ENCODE measurements around the gene RBM17. TPM values are rescaled to one million over a fixed set of nuclear protein-coding genes. Genes with fewer than 3 reads are reported as not detected.

Gene RBM17
- total and polyA plus RNA-seq, 4 donors = 16.5 to 44.8 (median 34.1) TPM

- TF ChIP-seq NR2F2 (IDR thresholded peaks at IDR 0.05) (no peak), JUND (IDR thresholded peaks at IDR 0.05) (no peak), MAX (IDR thresholded peaks at IDR 0.05) (no peak), HNF4G (IDR thresholded peaks at IDR 0.05) (no peak), GABPA (IDR thresholded peaks at IDR 0.05 in 1 of 2, conservative IDR thresholded peaks at IDR 0.05 in 1 of 2) (no peak), ATF3 (IDR thresholded peaks at IDR 0.05) (no peak), YY1 (IDR thresholded peaks at IDR 0.05) (no peak), RAD21 (IDR thresholded peaks at IDR 0.05) (no peak), FOXA2 (IDR thresholded peaks at IDR 0.05) (no peak), FOXA1 (IDR thresholded peaks at IDR 0.05) (no peak), HNF4A (conservative IDR thresholded peaks at IDR 0.05) (no peak), EGR1 (IDR thresholded peaks at IDR 0.05; ENCODE audit: low read depth in 2 of 2) (no peak), SP1 (IDR thresholded peaks at IDR 0.05) (no peak)
- TF ChIP-seq, protein P1, sequence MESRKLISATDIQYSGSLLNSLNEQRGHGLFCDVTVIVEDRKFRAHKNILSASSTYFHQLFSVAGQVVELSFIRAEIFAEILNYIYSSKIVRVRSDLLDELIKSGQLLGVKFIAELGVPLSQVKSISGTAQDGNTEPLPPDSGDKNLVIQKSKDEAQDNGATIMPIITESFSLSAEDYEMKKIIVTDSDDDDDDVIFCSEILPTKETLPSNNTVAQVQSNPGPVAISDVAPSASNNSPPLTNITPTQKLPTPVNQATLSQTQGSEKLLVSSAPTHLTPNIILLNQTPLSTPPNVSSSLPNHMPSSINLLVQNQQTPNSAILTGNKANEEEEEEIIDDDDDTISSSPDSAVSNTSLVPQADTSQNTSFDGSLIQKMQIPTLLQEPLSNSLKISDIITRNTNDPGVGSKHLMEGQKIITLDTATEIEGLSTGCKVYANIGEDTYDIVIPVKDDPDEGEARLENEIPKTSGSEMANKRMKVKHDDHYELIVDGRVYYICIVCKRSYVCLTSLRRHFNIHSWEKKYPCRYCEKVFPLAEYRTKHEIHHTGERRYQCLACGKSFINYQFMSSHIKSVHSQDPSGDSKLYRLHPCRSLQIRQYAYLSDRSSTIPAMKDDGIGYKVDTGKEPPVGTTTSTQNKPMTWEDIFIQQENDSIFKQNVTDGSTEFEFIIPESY (IDR thresholded peaks at IDR 0.05) = no peak
- TF ChIP-seq, protein P2, sequence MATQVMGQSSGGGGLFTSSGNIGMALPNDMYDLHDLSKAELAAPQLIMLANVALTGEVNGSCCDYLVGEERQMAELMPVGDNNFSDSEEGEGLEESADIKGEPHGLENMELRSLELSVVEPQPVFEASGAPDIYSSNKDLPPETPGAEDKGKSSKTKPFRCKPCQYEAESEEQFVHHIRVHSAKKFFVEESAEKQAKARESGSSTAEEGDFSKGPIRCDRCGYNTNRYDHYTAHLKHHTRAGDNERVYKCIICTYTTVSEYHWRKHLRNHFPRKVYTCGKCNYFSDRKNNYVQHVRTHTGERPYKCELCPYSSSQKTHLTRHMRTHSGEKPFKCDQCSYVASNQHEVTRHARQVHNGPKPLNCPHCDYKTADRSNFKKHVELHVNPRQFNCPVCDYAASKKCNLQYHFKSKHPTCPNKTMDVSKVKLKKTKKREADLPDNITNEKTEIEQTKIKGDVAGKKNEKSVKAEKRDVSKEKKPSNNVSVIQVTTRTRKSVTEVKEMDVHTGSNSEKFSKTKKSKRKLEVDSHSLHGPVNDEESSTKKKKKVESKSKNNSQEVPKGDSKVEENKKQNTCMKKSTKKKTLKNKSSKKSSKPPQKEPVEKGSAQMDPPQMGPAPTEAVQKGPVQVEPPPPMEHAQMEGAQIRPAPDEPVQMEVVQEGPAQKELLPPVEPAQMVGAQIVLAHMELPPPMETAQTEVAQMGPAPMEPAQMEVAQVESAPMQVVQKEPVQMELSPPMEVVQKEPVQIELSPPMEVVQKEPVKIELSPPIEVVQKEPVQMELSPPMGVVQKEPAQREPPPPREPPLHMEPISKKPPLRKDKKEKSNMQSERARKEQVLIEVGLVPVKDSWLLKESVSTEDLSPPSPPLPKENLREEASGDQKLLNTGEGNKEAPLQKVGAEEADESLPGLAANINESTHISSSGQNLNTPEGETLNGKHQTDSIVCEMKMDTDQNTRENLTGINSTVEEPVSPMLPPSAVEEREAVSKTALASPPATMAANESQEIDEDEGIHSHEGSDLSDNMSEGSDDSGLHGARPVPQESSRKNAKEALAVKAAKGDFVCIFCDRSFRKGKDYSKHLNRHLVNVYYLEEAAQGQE (IDR thresholded peaks at IDR 0.05) = no peak
- DNase-seq (ENCODE audit: low spot score) = no peak
- Histone ChIP-seq H3K9me3 (ENCODE audit: control insufficient read depth in 4 of 4, low read length in 3 of 4) (no peaks in the 10 kb centered on the region), H3K36me3 (ENCODE audit: control insufficient read depth in 4 of 4, insufficient read depth in 3 of 4, low read depth in 1 of 4, low read length in 3 of 4) (no peaks in the 10 kb centered on the region), H3K27me3 (ENCODE audit: control insufficient read depth in 4 of 4, insufficient read depth in 4 of 4, low read length in 3 of 4) (no peaks in the 10 kb centered on the region), H3K27ac (ENCODE audit: low read depth in 1 of 2, low read length in 2 of 2) (no peak overlapping the region), H3K4me1 (ENCODE audit: control insufficient read depth in 4 of 4, insufficient read depth in 4 of 4, low read length in 3 of 4) (peaks cover 0 to 3% (median 3%) of the 10 kb centered on the region in 4 donors), H3K4me3 (ENCODE audit: low read depth in 1 of 3, low read length in 3 of 3) (no peak overlapping the region), H3K9ac (ENCODE audit: low read depth in 1 of 2, low read length in 2 of 2) (no peak overlapping the region)
- WGBS = 63% methylated on average over 2 of the region's 2 CpGs
Measured at GRCh38 chr10:6059506-6059905, 29.3 kb upstream of the RBM17 start.

DNA sequence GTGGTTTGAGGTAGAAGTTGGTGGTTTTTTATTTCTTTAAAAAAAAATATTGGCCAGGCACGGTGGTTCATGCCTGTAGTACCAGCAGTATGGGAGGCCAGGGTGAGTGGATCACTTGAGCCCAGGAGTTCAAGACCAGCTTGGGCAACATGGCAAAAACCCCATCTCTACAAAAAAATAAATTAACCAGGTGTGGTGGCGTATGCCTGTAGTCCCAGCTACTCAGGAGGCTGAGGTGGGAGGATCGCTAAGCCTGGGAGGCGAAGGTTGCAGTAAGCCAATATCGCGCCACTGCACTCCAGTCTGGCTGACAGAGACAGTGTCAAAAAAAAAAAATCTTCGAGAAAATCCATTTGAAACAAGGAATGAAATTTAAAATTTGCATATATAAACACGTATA lies 27.8 kb upstream of the RBM17 start:
- no peak for TF ChIP-seq HNF4G (IDR thresholded peaks at IDR 0.05)
- DNase-seq (ENCODE audit: low spot score) = no peak
- WGBS = 90% methylated on average over 8 of the region's 8 CpGs
- Histone ChIP-seq H3K36me3 (ENCODE audit: control insufficient read depth in 4 of 4, insufficient read depth in 3 of 4, low read depth in 1 of 4, low read length in 3 of 4) (no peaks in the 10 kb centered on the region), H3K9ac (ENCODE audit: low read depth in 1 of 2, low read length in 2 of 2) (no peak overlapping the region), H3K27ac (ENCODE audit: low read depth in 1 of 2, low read length in 2 of 2) (no peak overlapping the region), H3K9me3 (ENCODE audit: control insufficient read depth in 4 of 4, low read length in 3 of 4) (no peaks in the 10 kb centered on the region), H3K4me3 (ENCODE audit: low read depth in 1 of 3, low read length in 3 of 3) (no peak overlapping the region), H3K27me3 (ENCODE audit: control insufficient read depth in 4 of 4, insufficient read depth in 4 of 4, low read length in 3 of 4) (no peaks in the 10 kb centered on the region), H3K4me1 (ENCODE audit: control insufficient read depth in 4 of 4, insufficient read depth in 4 of 4, low read length in 3 of 4) (peaks cover 0 to 3% (median 0%) of the 10 kb centered on the region in 4 donors)
